GM12874 (cell line): Measurements from ENCODE around the gene SLC39A12.

Source experiments
- CTCF ChIP-seq: IDR thresholded peaks from 2 replicates; pipeline ENCODE4 v1.5.1; 2011; ENCODE audit warnings: low read depth, mild to moderate bottlenecking, control low read depth, low read length, moderate library complexity; ENCODE audit not compliant: insufficient read depth

The SLC39A12 gene

DNA sequence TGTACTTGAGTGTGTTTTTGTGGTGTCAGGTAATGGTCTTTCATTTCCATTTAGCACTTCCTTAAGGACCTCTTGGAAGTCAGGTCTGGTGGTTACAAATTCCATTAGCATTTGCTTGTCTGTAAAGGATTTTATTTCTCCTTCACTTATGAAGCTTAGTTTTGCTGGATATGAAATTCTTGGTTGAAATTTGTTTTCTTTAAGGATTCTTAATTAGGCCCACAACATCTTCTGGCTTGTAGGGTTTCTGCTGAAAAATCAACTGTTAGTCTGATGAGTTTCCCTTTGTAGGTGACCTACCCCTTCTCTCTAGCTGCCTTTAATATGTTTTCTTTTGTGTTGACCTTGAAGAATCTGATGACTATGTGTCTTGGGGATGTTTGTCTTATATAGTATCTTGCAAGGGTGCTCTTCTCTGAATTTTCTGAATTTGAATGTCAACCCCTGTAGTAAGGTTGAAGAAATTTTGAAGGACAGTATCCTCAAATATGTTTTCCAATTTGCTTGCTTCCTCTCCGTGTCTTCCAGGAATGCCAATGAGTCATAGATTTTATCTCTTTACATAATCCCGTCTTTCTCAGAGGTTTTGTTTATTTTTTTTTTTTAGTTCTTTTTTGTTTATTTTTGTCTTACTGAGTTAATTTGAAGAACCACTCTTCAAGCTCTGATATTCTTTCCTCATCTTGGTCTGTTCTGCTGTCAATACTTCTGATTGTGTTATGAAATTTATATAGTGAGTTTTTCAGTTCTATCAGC, 70.2 kb downstream of the SLC39A12 start:
- no peak for TF ChIP-seq CTCF

DNA sequence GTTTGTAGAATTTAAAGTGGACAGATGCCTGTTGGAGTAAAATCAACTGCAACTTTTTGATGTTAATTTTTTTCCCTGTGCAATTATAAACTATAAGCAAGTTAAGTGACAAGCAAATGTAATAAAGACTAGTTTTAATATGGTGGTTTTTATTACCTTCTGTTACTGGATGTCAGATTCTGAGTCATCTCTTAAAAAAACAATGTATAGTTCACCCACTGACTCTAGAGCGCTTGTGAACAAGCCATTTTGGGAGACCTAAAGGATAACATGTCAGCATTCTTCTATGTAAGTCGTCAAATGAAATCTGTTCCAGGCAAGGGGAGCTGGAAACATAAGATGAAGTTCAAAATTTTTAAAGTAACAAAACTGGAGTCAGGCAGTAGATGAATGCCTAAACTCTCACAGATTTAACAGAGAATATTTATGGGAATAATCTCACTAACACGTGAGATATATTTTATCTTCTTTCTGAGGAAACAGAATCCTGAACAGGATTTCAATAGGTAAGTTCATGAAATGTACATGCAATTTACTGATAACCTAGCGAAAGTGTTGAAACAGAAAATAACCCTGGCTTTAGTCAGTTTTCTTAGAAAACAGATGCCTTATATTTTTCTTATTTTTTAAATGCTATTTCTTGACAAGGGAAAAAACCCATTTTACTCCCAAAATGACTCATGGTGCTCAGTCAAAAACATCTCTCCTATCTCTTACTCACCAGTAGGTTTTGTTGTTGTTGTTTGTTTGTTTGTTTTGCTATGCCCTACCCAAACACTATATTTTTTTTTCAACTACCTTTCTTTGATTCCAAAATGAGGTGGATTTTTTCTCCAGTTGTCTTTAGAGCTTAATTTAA, 91.7 kb downstream of the SLC39A12 start:
- no peak for TF ChIP-seq CTCF

DNA sequence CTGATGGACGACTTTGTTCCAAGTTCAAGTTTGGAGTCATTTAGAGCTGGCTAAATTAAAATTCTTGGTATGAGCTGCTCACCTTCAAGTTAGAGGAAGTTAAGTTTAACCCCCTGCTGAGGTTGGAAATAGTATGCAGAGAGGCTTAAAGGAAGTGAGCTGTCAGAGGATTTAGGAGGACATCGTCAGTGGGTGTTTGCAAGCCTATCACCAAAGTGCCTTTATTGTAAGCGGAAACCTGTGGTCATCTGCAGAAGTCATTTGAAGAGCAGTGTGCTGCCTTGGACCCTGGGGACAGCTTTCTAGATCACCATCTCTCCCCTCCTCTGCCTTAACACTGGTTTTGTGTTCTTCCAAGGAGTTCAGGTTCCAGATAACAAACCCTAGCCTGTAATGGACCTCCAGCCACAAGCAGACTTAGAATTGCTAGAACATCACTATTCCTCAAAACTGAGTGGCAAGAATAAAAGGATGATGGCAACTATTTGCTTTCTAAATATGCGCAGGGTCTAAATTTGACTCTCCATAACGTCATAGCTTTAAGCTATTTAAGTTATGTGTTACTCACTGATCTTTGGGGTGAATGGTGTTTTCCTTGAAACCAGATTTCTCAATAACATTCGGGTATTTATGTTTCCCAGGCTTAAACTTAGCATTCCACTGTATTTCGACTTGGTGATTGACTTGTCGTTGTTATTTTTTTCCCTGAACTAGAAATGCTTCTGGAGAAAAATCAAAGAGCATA, 93.4 kb downstream of the SLC39A12 start:
- no peak for TF ChIP-seq CTCF

DNA sequence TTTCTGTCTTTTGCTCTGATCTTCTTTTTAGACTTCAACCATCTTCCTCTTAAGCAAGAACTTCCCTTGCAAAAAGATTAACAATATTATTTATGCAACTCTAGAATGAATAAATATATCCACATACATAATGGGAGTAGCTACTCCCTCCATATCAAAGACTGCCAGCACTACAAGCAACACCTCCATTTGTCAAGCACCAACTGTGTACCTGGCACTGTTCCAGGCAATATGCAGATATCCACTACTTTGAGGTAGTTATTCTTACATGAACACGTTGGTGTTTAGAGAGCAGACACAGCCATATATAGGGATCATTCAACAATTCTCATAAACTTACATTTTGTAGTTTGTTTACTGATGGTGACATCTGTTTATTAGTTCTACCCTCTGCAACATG, 104.9 kb downstream of the SLC39A12 start:
- no peak for TF ChIP-seq CTCF

GRCh38 chr10:18059826-18060559, 108.3 kb downstream of the SLC39A12 start:
- no peak for TF ChIP-seq CTCF

DNA sequence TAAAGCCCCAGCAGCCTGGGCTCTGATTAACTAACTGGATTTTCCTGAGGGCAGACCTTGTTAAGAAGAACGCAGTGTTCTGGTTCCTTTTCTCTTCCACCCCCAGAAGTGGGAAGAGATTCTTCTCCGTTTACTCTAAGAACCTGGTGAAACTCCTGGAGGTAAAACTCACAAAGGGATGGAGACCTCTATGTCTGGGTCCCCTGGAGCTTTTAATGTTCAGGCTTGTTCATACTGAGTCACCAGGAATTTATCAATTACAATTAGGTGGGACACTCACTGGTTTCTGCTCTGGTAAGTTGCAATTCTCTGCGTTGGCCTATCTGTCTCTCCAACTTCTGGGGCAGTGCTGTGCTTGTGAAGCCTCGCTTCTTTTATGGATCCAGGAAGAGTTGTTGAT, 115.2 kb downstream of the SLC39A12 start:
- TF ChIP-seq CTCF, result no peak
